Large intestine (tissue), 3 donors: ENCODE measurements around the gene ZNF714. TPM values are rescaled to one million over a fixed set of nuclear protein-coding genes. Genes with fewer than 3 reads are reported as not detected.

Experiments used
- DNase-seq, 2 donors: peaks; one replicate each; pipeline versions ENCODE4 v3.0.0 to v3.0.0-alpha.2; 2013
- H3K27ac ChIP-seq: one replicate; pipeline ENCODE4 v1.5.1; 2013; ENCODE audit warnings: low read length
- H3K27me3 ChIP-seq: 2 replicates; pipeline ENCODE4 v1.6.1; 2013; ENCODE audit warnings: low read length; ENCODE audit not compliant: control insufficient read depth, insufficient read depth
- H3K36me3 ChIP-seq: 2 replicates; pipeline ENCODE4 v1.6.1; 2013; ENCODE audit warnings: low read length; ENCODE audit not compliant: control insufficient read depth, insufficient read depth
- H3K4me1 ChIP-seq: one replicate; pipeline ENCODE4 v1.6.1; 2013; ENCODE audit warnings: low read length; ENCODE audit not compliant: control insufficient read depth, insufficient read depth
- H3K4me3 ChIP-seq: one replicate; pipeline ENCODE4 v1.5.1; 2013; ENCODE audit warnings: low read length
- H3K9me3 ChIP-seq: one replicate; pipeline ENCODE4 v1.6.1; 2013; ENCODE audit warnings: mild to moderate bottlenecking, low read depth, low read length, moderate library complexity; ENCODE audit not compliant: control insufficient read depth
- WGBS: methylation state at CpG from one replicate; pipeline ENCODE4 v1.1.5; 2013; ENCODE audit warnings: low lambda C conversion rate; ENCODE audit not compliant: insufficient coverage; 5-methylcytosine and 5-hydroxymethylcytosine counted together
- polyA plus RNA-seq: library from polyadenylated mRNA; unstranded; fragments of 120-200 nt; gene quantifications from one replicate; pipeline ENCODE4 v1.2.1, GENCODE V29; 2013

The ZNF714 gene
- polyA plus RNA-seq, 1 donor = 17.0 TPM

- Histone ChIP-seq H3K4me3 (no peak overlapping the region), H3K9me3 (no peaks in the 10 kb centered on the region), H3K36me3 (peaks cover 5% of the 10 kb centered on the region), H3K27me3 (no peaks in the 10 kb centered on the region), H3K4me1 (no peaks in the 10 kb centered on the region), H3K27ac (no peak overlapping the region)
- no peak for DNase-seq
- WGBS = 100% methylated on average over 2 of the region's 2 CpGs
Observed at GRCh38 chr19:21098291-21098690, 16.3 kb downstream of the ZNF714 start.

GRCh38 chr19:21101521-21102242, 19.7 kb downstream of the ZNF714 start:
- H3K27ac ChIP-seq = no peak overlapping the region
- no peaks in the 10 kb centered on the region for H3K27me3 ChIP-seq
- H3K4me1 ChIP-seq = no peaks in the 10 kb centered on the region
- no peak overlapping the region for H3K4me3 ChIP-seq
- DNase-seq = no peak
- no peaks in the 10 kb centered on the region for H3K9me3 ChIP-seq
- WGBS = no CpG with 5 or more reads among the region's 2 CpGs
- H3K36me3 ChIP-seq = peaks cover 11% of the 10 kb centered on the region

- no peak overlapping the region for H3K27ac ChIP-seq
- no peaks in the 10 kb centered on the region for H3K27me3 ChIP-seq
- no peak for DNase-seq
- H3K4me3 ChIP-seq = no peak overlapping the region
- no peaks in the 10 kb centered on the region for H3K4me1 ChIP-seq
- peaks cover 12% of the 10 kb centered on the region for H3K36me3 ChIP-seq
- peaks cover 6% of the 10 kb centered on the region for H3K9me3 ChIP-seq
Observed at GRCh38 chr19:21109116-21109515, 27.1 kb downstream of the ZNF714 start.

- no CpG with 5 or more reads among the region's 1 CpG for WGBS
- H3K4me3 ChIP-seq = no peak overlapping the region
- no peaks in the 10 kb centered on the region for H3K4me1 ChIP-seq
- peaks cover 6% of the 10 kb centered on the region for H3K9me3 ChIP-seq
- no peaks in the 10 kb centered on the region for H3K27me3 ChIP-seq
- DNase-seq = no peak
- H3K36me3 ChIP-seq = peaks cover 6% of the 10 kb centered on the region
- H3K27ac ChIP-seq = no peak overlapping the region
Observed at GRCh38 chr19:21110183-21110582, 28.2 kb downstream of the ZNF714 start.

- H3K36me3 ChIP-seq = peaks cover 8% of the 10 kb centered on the region
- H3K27me3 ChIP-seq = no peaks in the 10 kb centered on the region
- H3K27ac ChIP-seq = no peak overlapping the region
- no peak overlapping the region for H3K4me3 ChIP-seq
- DNase-seq = no peak
- H3K4me1 ChIP-seq = no peaks in the 10 kb centered on the region
- peaks cover 6% of the 10 kb centered on the region for H3K9me3 ChIP-seq
Observed at GRCh38 chr19:21115430-21115829, 33.4 kb downstream of the ZNF714 start.

GRCh38 chr19:21117041-21117907, 35.3 kb downstream of the ZNF714 start:
- Histone ChIP-seq H3K9me3 (peaks cover 6% of the 10 kb centered on the region), H3K27ac (no peak overlapping the region), H3K4me1 (no peaks in the 10 kb centered on the region), H3K36me3 (peaks cover 8% of the 10 kb centered on the region), H3K4me3 (no peak overlapping the region), H3K27me3 (no peaks in the 10 kb centered on the region)
- no CpG with 5 or more reads among the region's 2 CpGs for WGBS
- no peak for DNase-seq

- no peak overlapping the region for H3K4me3 ChIP-seq
- no peak for DNase-seq
- peaks cover 6% of the 10 kb centered on the region for H3K4me1 ChIP-seq
- H3K27ac ChIP-seq = no peak overlapping the region
- no peaks in the 10 kb centered on the region for H3K36me3 ChIP-seq
- no peaks in the 10 kb centered on the region for H3K27me3 ChIP-seq
- H3K9me3 ChIP-seq = peaks cover 3% of the 10 kb centered on the region
Observed at GRCh38 chr19:21126078-21126477, 44.1 kb downstream of the ZNF714 start.

GRCh38 chr19:21127001-21127400, 45.0 kb downstream of the ZNF714 start:
- H3K27me3 ChIP-seq = no peaks in the 10 kb centered on the region
- no peak overlapping the region for H3K27ac ChIP-seq
- no peak for DNase-seq
- peaks cover 4% of the 10 kb centered on the region for H3K9me3 ChIP-seq
- WGBS = no CpG with 5 or more reads among the region's 2 CpGs
- H3K4me1 ChIP-seq = peaks cover 6% of the 10 kb centered on the region
- H3K4me3 ChIP-seq = no peak overlapping the region
- H3K36me3 ChIP-seq = no peaks in the 10 kb centered on the region

GRCh38 chr19:21127898-21128297, 45.9 kb downstream of the ZNF714 start:
- Histone ChIP-seq H3K4me3 (no peak overlapping the region), H3K9me3 (peaks cover 4% of the 10 kb centered on the region), H3K4me1 (peaks cover 6% of the 10 kb centered on the region), H3K27ac (no peak overlapping the region), H3K27me3 (no peaks in the 10 kb centered on the region), H3K36me3 (no peaks in the 10 kb centered on the region)
- DNase-seq = peak; percentile 25 to 26
- 0% methylated on average over 2 of the region's 4 CpGs for WGBS

- WGBS = 27% methylated on average over 2 of the region's 6 CpGs
- Histone ChIP-seq H3K27ac (peak overlapping the region; percentile 48), H3K9me3 (peaks cover 4% of the 10 kb centered on the region), H3K27me3 (no peaks in the 10 kb centered on the region), H3K4me3 (no peak overlapping the region), H3K4me1 (peaks cover 6% of the 10 kb centered on the region), H3K36me3 (no peaks in the 10 kb centered on the region)
- DNase-seq = peak; percentile 20 to 59
Observed at GRCh38 chr19:21128901-21129698, 47.1 kb downstream of the ZNF714 start.
